Gastroesophageal sphincter (tissue), 3 donors: ENCODE measurements around the gene TNFAIP3.

ENCODE experiments used
- EP300 ChIP-seq: sonication (generic); formaldehyde crosslinking; IDR thresholded peaks from one replicate; pipeline ENCODE4 v1.6.1; 2017; ENCODE audit warnings: antibody characterized with exemption, mild to moderate bottlenecking
- POLR2A ChIP-seq, 2 donors: fragments of 450-650 bp; IDR thresholded peaks; one replicate each; pipeline ENCODE4 v1.6.1; 2017; ENCODE audit warnings: antibody characterized with exemption in 2 of 2, mild to moderate bottlenecking in 2 of 2, moderate library complexity in 1 of 2
- POLR2AphosphoS5 ChIP-seq: sonication (generic); formaldehyde crosslinking; IDR thresholded peaks from one replicate; pipeline ENCODE4 v1.6.1; 2017; ENCODE audit warnings: antibody characterized with exemption
- TF ChIP-seq, protein P1 (sequence below), 4 experiments: fragments of 200-600 bp in 2 of 4; fragments of 450-650 bp in 2 of 4; sonication (generic) in 1 of 4; IDR thresholded peaks; one replicate each; pipeline ENCODE4 v1.5.1; 2017 to 2019; ENCODE audit warnings: antibody characterized with exemption in 4 of 4, mild to moderate bottlenecking in 2 of 4, moderate library complexity in 2 of 4

DNA sequence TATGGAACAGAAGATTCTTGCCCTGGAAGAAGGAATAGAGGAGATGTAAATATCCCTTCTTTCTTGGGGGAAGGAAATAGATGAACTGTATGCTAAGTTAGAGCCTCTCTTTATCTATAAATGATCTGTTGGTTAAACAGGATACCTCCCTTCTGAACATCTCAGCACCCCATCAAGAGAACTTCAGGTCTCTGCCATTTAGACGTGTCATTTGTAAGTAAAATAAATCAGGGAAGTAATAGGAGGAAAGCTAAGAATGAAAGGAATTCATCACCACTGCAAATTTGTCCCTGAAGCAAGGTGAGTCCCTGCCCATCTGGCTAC lies 42.5 kb upstream of the TNFAIP3 start:
- TF ChIP-seq POLR2A (IDR thresholded peaks at IDR 0.05) (no peak), EP300 (no peak), POLR2AphosphoS5 (no peak)
- TF ChIP-seq, protein P1, sequence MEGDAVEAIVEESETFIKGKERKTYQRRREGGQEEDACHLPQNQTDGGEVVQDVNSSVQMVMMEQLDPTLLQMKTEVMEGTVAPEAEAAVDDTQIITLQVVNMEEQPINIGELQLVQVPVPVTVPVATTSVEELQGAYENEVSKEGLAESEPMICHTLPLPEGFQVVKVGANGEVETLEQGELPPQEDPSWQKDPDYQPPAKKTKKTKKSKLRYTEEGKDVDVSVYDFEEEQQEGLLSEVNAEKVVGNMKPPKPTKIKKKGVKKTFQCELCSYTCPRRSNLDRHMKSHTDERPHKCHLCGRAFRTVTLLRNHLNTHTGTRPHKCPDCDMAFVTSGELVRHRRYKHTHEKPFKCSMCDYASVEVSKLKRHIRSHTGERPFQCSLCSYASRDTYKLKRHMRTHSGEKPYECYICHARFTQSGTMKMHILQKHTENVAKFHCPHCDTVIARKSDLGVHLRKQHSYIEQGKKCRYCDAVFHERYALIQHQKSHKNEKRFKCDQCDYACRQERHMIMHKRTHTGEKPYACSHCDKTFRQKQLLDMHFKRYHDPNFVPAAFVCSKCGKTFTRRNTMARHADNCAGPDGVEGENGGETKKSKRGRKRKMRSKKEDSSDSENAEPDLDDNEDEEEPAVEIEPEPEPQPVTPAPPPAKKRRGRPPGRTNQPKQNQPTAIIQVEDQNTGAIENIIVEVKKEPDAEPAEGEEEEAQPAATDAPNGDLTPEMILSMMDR (IDR thresholded peaks at IDR 0.05) = no peak
